OCI-LY1 (cell line): ENCODE measurements around the gene LETMD1.
A peak's percentile ranks its signal among the peaks of the same experiment; 100 is the strongest.

Source experiments
- H2AFZ ChIP-seq: fragments of 200-600 bp; sonication (generic), shearing (Covaris generic); 2 replicates; pipeline ENCODE4 v1.6.0; 2014; ENCODE audit warnings: antibody characterized with exemption, mild to moderate bottlenecking, low read length
- H3F3A ChIP-seq: fragments of 200-600 bp; sonication (generic), shearing (Covaris generic); 2 replicates; pipeline ENCODE4 v1.6.0; 2014; ENCODE audit warnings: mild to moderate bottlenecking, antibody characterized with exemption, low read length, moderate library complexity; ENCODE audit not compliant: insufficient read depth
- H3K27ac ChIP-seq: fragments of 200-600 bp; sonication (generic); 2 replicates; pipeline ENCODE4 v1.5.1; 2014; ENCODE audit warnings: low read length, mixed run types, mild to moderate bottlenecking, low read depth; ENCODE audit not compliant: poor library complexity, severe bottlenecking
- H3K27me3 ChIP-seq: fragments of 200-600 bp; sonication (generic); 2 replicates; pipeline ENCODE4 v1.6.0; 2014; ENCODE audit warnings: antibody characterized with exemption, mild to moderate bottlenecking, low read length, moderate library complexity; ENCODE audit not compliant: insufficient read depth
- H3K36me3 ChIP-seq: fragments of 200-600 bp; sonication (generic); 2 replicates; pipeline ENCODE4 v1.6.1; 2014; ENCODE audit warnings: mild to moderate bottlenecking, antibody characterized with exemption, low read length, moderate library complexity, mixed read lengths; ENCODE audit not compliant: insufficient read depth
- H3K4me1 ChIP-seq: fragments of 200-600 bp; sonication (generic); 2 replicates; pipeline ENCODE4 v1.5.1; 2014; ENCODE audit warnings: mild to moderate bottlenecking, low read length, moderate library complexity; ENCODE audit not compliant: insufficient read depth, severe bottlenecking
- H3K4me2 ChIP-seq: fragments of 200-600 bp; sonication (generic), shearing (Covaris generic); 2 replicates; pipeline ENCODE4 v1.6.1; 2014; ENCODE audit warnings: low read length
- H3K4me3 ChIP-seq: fragments of 200-600 bp; sonication (generic); 2 replicates; pipeline ENCODE4 v1.5.1; 2014; ENCODE audit warnings: low read length, low read depth, mild to moderate bottlenecking, mixed read lengths; ENCODE audit not compliant: poor library complexity, severe bottlenecking
- H3K79me2 ChIP-seq: fragments of 200-600 bp; shearing (Covaris generic); 2 replicates; pipeline ENCODE4 v1.6.1; 2016; ENCODE audit warnings: mixed run types, low read length, mixed read lengths; ENCODE audit not compliant: insufficient read depth
- H3K9ac ChIP-seq: fragments of 200-600 bp; sonication (generic), shearing (Covaris generic); 2 replicates; pipeline ENCODE4 v1.6.1; 2014; ENCODE audit warnings: mild to moderate bottlenecking, low read length, mixed read lengths
- H3K9me2 ChIP-seq: fragments of 200-600 bp; sonication (generic), shearing (Covaris generic); 2 replicates; pipeline ENCODE4 v1.6.1; 2014; ENCODE audit warnings: low read depth, mild to moderate bottlenecking, low read length, mixed read lengths
- H3K9me3 ChIP-seq: fragments of 200-600 bp; shearing (Covaris generic); 2 replicates; pipeline ENCODE4 v1.6.1; 2014; ENCODE audit warnings: low read length, mixed read lengths
- H4K20me1 ChIP-seq: fragments of 200-600 bp; sonication (generic), shearing (Covaris generic); 2 replicates; pipeline ENCODE4 v1.6.0; 2016; ENCODE audit warnings: mild to moderate bottlenecking, low read length; ENCODE audit not compliant: insufficient read depth
- CTCF ChIP-seq: fragments of 200-600 bp; sonication (generic), shearing (Covaris generic); IDR thresholded peaks from 2 replicates; pipeline ENCODE4 v1.5.1; 2017; ENCODE audit warnings: mild to moderate bottlenecking, antibody characterized with exemption, low read length, moderate library complexity, mixed read lengths
- EZH2 ChIP-seq: fragments of 200-600 bp; sonication (generic), shearing (Covaris generic); IDR thresholded peaks from 2 replicates; pipeline ENCODE4 v1.8.0; 2017; ENCODE audit warnings: borderline replicate concordance, mixed run types, mild to moderate bottlenecking, antibody characterized with exemption, low read length, moderate library complexity, mixed read lengths

LETMD1 gene

GRCh38 chr12:51020448-51021182 lies 27.5 kb upstream of the LETMD1 start:
- H3K9ac ChIP-seq: peak overlapping the region; percentile 37; the same call in 1 of the 2 replicates
- TF ChIP-seq EZH2 (no peak), CTCF (no peak)
- peak overlapping the region; percentile 75 for H3K27ac ChIP-seq
- H3K79me2 ChIP-seq: peaks cover 85% of the 10 kb centered on the region
- H3K4me2 ChIP-seq: peak overlapping the region; percentile 13
- no peak overlapping the region for H3K4me3 ChIP-seq
- no peaks in the 10 kb centered on the region for H3K9me3 ChIP-seq
- peaks cover 53% of the 10 kb centered on the region for H3K4me1 ChIP-seq
- H3K36me3 ChIP-seq: 0 out of 2 replicates have a peak, but pooled peaks cover 3% of the 10 kb centered on the region
- no peaks in the 10 kb centered on the region for H3F3A ChIP-seq
- H3K9me2 ChIP-seq: no peaks in the 10 kb centered on the region
- H4K20me1 ChIP-seq: no peaks in the 10 kb centered on the region
- no peaks in the 10 kb centered on the region for H3K27me3 ChIP-seq
- no peak overlapping the region for H2AFZ ChIP-seq

GRCh38 chr12:51021694-51022093 lies 26.4 kb upstream of the LETMD1 start:
- H3K9me2 ChIP-seq: no peaks in the 10 kb centered on the region
- H3K36me3 ChIP-seq: 0 out of 2 replicates have a peak, but pooled peaks cover 3% of the 10 kb centered on the region
- H2AFZ ChIP-seq: no peak overlapping the region
- H3K4me3 ChIP-seq: no peak overlapping the region
- peak overlapping the region; percentile 20 for H3K27ac ChIP-seq
- H3K9me3 ChIP-seq: no peaks in the 10 kb centered on the region
- peaks cover 84% of the 10 kb centered on the region for H3K79me2 ChIP-seq
- no peaks in the 10 kb centered on the region for H3F3A ChIP-seq
- TF ChIP-seq CTCF (no peak), EZH2 (no peak)
- H3K9ac ChIP-seq: no peak overlapping the region
- peaks cover 56% of the 10 kb centered on the region for H3K4me1 ChIP-seq
- H3K27me3 ChIP-seq: no peaks in the 10 kb centered on the region
- no peaks in the 10 kb centered on the region for H4K20me1 ChIP-seq
- H3K4me2 ChIP-seq: peak overlapping the region; percentile 26; the same call in 1 of the 2 replicates

GRCh38 chr12:51023625-51024382 lies 24.3 kb upstream of the LETMD1 start:
- Histone ChIP-seq H2AFZ (no peak overlapping the region), H4K20me1 (no peaks in the 10 kb centered on the region), H3K4me3 (peak overlapping the region; percentile 81), H3K9me3 (no peaks in the 10 kb centered on the region), H3K9me2 (no peaks in the 10 kb centered on the region), H3K4me1 (peaks cover 69% of the 10 kb centered on the region), H3K79me2 (peaks cover 65% of the 10 kb centered on the region), H3K27me3 (no peaks in the 10 kb centered on the region), H3K36me3 (0 out of 2 replicates have a peak, but pooled peaks cover 3% of the 10 kb centered on the region), H3F3A (no peaks in the 10 kb centered on the region), H3K9ac (peak overlapping the region; percentile 83; the same call in 1 of the 2 replicates), H3K4me2 (peak overlapping the region; percentile 91), H3K27ac (no peak overlapping the region)
- TF ChIP-seq EZH2: no peak
- no peak for TF ChIP-seq CTCF
